SK-N-MC (cell line): ENCODE results near the gene GGTLC1.

ENCODE experiments used
- EZH2 ChIP-seq: fragments of 200-600 bp; sonication (generic); IDR thresholded peaks from one replicate; pipeline ENCODE4 v1.6.1; 2017; ENCODE audit warnings: antibody characterized with exemption
- FOXP2 ChIP-seq: optimal IDR thresholded peaks from 2 replicates; pipeline ENCODE3; 2011; ENCODE audit warnings: mild to moderate bottlenecking, moderate library complexity; ENCODE audit not compliant: insufficient read depth; ENCODE audit errors: extremely low read length, control extremely low read depth
- POLR2AphosphoS5 ChIP-seq: IDR thresholded peaks from 2 replicates; pipeline ENCODE4 v1.6.1; 2012; ENCODE audit warnings: mild to moderate bottlenecking, low read depth, low read length, borderline replicate concordance

- TF ChIP-seq POLR2AphosphoS5 (no peak), EZH2 (no peak), FOXP2 (no peak)
These were observed 46.2 kb upstream of the GGTLC1 start for GRCh38 chr20:24034820-24035219.
